T-cell (primary cell): ENCODE results near the gene INPP5J. TPM values are rescaled to one million over a fixed set of nuclear protein-coding genes. Genes with fewer than 3 reads are reported as not detected.

Experiments used
- ATAC-seq, 4 experiments: fragments of 200-7000 bp in 3 of 4; fragments of 150-1000 bp in 1 of 4; cut with Tn5 transposase; replicated peaks in 1 of 4; 1 replicate in 3 of 4; 2 replicates in 1 of 4; pipeline ENCODE4 v1.10.0; 2021; ENCODE audit warnings: moderate library complexity in 3 of 4, mild to moderate bottlenecking in 2 of 4, moderate number of reproducible peaks in 1 of 4
- CTCF ChIA-PET, 2 donors: fragments of 300-600 bp; sonication (Branson Sonifier 250); formaldehyde crosslinking; loops; one replicate each; lab custom pipeline; 2022; ENCODE audit warnings: antibody characterized with exemption in 2 of 2; lab: Charles Lee
- POLR2A ChIA-PET, 2 donors: fragments of 300-600 bp; sonication (Branson Sonifier 250); formaldehyde crosslinking; loops; one replicate each; lab custom pipeline; 2022; ENCODE audit warnings: antibody characterized with exemption in 2 of 2; lab: Charles Lee
- DNase-seq, 35 experiments: peaks; one replicate each; pipeline versions ENCODE4 v3.0.0 to v3.0.0-alpha.2; 2013 to 2023
- H3K27ac ChIP-seq: one replicate; pipeline ENCODE4 v1.5.1; 2013; ENCODE audit warnings: low read length
- H3K27me3 ChIP-seq, 2 experiments: replicated peaks in 1 of 2; 1 replicate in 1 of 2; 2 replicates in 1 of 2; pipeline versions ENCODE4 v1.6.1 to v1.7.0; 2013; ENCODE audit warnings: low read length in 1 of 2, mixed read lengths in 1 of 2; ENCODE audit not compliant: control insufficient read depth in 2 of 2, insufficient read depth in 2 of 2; ENCODE audit errors: extremely low read depth in 1 of 2
- H3K36me3 ChIP-seq, 2 donors: 1 replicate in 1 of 2; 2 replicates in 1 of 2; pipeline versions ENCODE4 v1.6.1 to v1.7.0; 2013; ENCODE audit warnings: low read length in 1 of 2; ENCODE audit not compliant: control insufficient read depth in 2 of 2, insufficient read depth in 1 of 2; ENCODE audit errors: extremely low read depth in 1 of 2
- H3K4me1 ChIP-seq, 2 experiments: 1 replicate in 1 of 2; 2 replicates in 1 of 2; pipeline versions ENCODE4 v1.6.1 to v1.7.0; 2013; ENCODE audit warnings: low read length in 2 of 2, mixed read lengths in 1 of 2; ENCODE audit not compliant: insufficient read depth in 2 of 2, control insufficient read depth in 1 of 2; ENCODE audit errors: extremely low read depth in 1 of 2
- H3K4me3 ChIP-seq, 2 donors: 1 replicate in 1 of 2; 2 replicates in 1 of 2; pipeline versions ENCODE4 v1.5.1 to v1.7.0; 2013; ENCODE audit warnings: mild to moderate bottlenecking in 2 of 2, low read length in 1 of 2, moderate library complexity in 1 of 2; ENCODE audit not compliant: control insufficient read depth in 1 of 2; ENCODE audit errors: extremely low read depth in 1 of 2
- H3K9me3 ChIP-seq: 2 replicates; pipeline ENCODE4 v1.7.0; 2013
- H3K27ac Mint-ChIP-seq, 2 donors: one replicate each; pipeline ENCODE4 v1.8.0; 2020 to 2021; ENCODE audit warnings: mild to moderate bottlenecking in 2 of 2, mixed read lengths in 2 of 2
- H3K27me3 Mint-ChIP-seq, 2 donors: one replicate each; pipeline ENCODE4 v1.8.0; 2021 to 2022; ENCODE audit warnings: mixed read lengths in 2 of 2
- H3K36me3 Mint-ChIP-seq: one replicate; pipeline ENCODE4 v1.8.0; 2021; ENCODE audit warnings: mixed read lengths
- H3K4me1 Mint-ChIP-seq, 3 donors: one replicate each; pipeline ENCODE4 v1.8.0; 2020 to 2022; ENCODE audit warnings: mixed read lengths in 3 of 3, mild to moderate bottlenecking in 1 of 3
- H3K4me3 Mint-ChIP-seq, 3 donors: one replicate each; pipeline ENCODE4 v1.8.0; 2020 to 2022; ENCODE audit warnings: mild to moderate bottlenecking in 3 of 3, mixed read lengths in 3 of 3, moderate library complexity in 3 of 3
- H3K9me3 Mint-ChIP-seq, 3 donors: one replicate each; pipeline ENCODE4 v1.8.0; 2020 to 2022; ENCODE audit warnings: mixed read lengths in 3 of 3
- WGBS: methylation state at CpG from one replicate; pipeline ENCODE4 v1.1.5; 2013; ENCODE audit warnings: missing lambda C conversion rate; ENCODE audit not compliant: insufficient coverage; 5-methylcytosine and 5-hydroxymethylcytosine counted together
- total RNA-seq, 35 experiments: library from RNA in 6 of 35; stranded (reverse) in 6 of 35; fragments of 120-200 nt in 1 of 35; gene quantifications; one replicate each; pipeline versions ENCODE4 v1.2.1 to v1.2.4 and lab custom pipeline; 2013 to 2026

Gene INPP5J
- total RNA-seq, 5 donors from 2014 or later (not counting 1 experiment from before 2014, with no cell fraction given): 0.23 to 1.1 (median 0.35) TPM

DNA sequence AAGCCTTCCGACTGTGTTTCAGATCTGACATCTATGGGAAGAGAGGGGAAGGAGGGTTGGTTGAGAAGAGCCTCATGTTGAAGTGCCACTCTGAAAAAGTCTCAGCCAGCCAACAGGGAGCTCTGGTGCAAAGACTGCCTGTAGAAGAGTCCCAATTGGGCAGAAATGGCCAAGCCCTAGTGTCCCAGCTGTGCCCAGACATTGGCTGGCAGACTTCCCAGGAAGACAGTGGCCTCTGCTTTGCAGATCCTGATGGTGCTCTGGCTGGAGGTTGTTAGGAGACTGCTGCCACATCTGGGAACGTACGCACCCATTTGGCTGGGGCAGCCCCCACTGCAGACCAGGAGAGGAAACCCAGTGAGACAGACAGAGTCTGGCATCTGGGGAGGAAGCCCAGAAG is 20.8 kb downstream of the INPP5J start:
- H3K4me3 ChIP-seq: no peak overlapping the region
- ChIA-PET CTCF (no interaction called here), POLR2A (no interaction called here)
- no peak for DNase-seq
- 92% methylated on average over 3 of the region's 3 CpGs for WGBS
- Mint-ChIP-seq H3K4me1 (no peaks in the 10 kb centered on the region), H3K4me3 (no peak overlapping the region), H3K9me3 (peaks cover 0 to 9% (median 9%) of the 10 kb centered on the region in 3 donors), H3K27me3 (peaks cover 2 to 4% of the 10 kb centered on the region in 2 donors), H3K36me3 (no peaks in the 10 kb centered on the region), H3K27ac (no peak overlapping the region)
- peaks cover 0 to 18% of the 10 kb centered on the region in 2 experiments for H3K27me3 ChIP-seq
- no peak for ATAC-seq
- no peaks in the 10 kb centered on the region for H3K36me3 ChIP-seq
- no peaks in the 10 kb centered on the region for H3K9me3 ChIP-seq
- H3K27ac ChIP-seq: no peak overlapping the region
- no peaks in the 10 kb centered on the region for H3K4me1 ChIP-seq

DNA sequence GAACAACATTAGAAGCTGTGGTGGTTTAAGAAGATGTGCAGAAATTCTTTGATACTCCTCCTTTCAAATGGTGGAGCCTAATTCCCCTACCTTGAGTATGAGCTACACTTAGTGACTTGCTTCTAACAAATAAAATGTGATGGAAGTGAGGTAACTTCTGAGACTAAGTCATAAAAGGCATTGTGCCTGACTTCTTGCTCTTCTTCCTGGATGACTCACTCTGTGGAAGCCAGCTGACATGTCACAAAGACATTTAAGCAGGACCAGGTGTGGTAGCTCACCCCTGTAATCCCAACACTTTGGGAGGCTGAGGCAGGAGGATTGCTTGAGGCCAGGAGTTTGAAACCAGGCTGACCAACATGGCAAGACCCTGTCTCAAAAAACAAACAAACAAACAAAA is 21.5 kb downstream of the INPP5J start:
- Histone ChIP-seq H3K36me3 (no peaks in the 10 kb centered on the region), H3K4me1 (no peaks in the 10 kb centered on the region), H3K4me3 (no peak overlapping the region), H3K27me3 (peaks cover 0 to 16% of the 10 kb centered on the region in 2 experiments), H3K27ac (no peak overlapping the region), H3K9me3 (no peaks in the 10 kb centered on the region)
- ChIA-PET CTCF (interaction anchor here in 1 of 2 donors (0.6 kb wide), 1 partner anchor 88 kb away, joined by 9 read pairs; no protein-coding TSS in a partner anchor), POLR2A (no interaction called here)
- Mint-ChIP-seq H3K4me1 (no peaks in the 10 kb centered on the region), H3K36me3 (no peaks in the 10 kb centered on the region), H3K27ac (no peak overlapping the region), H3K9me3 (peaks cover 0 to 9% (median 9%) of the 10 kb centered on the region in 3 donors), H3K27me3 (peaks cover 2 to 5% of the 10 kb centered on the region in 2 donors), H3K4me3 (no peak overlapping the region)
- DNase-seq: no peak
- ATAC-seq: no peak

DNA sequence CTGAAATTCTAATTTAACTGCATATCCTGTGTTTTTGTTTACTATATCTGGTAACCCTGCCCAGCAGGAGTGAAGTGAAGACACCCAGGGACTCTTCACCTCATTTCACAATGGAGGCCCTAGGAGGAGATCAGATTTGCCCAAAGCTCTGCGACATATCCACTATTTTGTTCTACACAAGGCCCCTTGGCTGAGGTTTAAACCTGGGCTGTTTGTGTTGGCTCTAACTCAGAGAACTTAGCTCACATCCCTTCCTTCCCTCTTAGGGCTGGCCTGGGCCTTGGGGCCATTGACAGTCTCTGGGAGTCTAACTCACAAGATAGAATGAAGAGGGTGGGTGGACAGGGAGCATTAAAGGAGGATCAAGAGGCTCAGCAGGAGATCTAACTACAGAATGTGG is 25.7 kb downstream of the INPP5J start:
- H3K9me3 Mint-ChIP-seq: peaks cover 0 to 9% (median 9%) of the 10 kb centered on the region in 3 donors
- ChIA-PET POLR2A (no interaction called here), CTCF (interaction anchor here in 1 of 2 donors (0.6 to 0.7 kb wide), 2 partner anchors 33 to 59 kb away, joined by 3 read pairs; no protein-coding TSS in a partner anchor)
- H3K4me3 Mint-ChIP-seq: no peak overlapping the region
- WGBS: 100% methylated on average over 1 of the region's 1 CpG
- H3K36me3 ChIP-seq: no peaks in the 10 kb centered on the region
- no peaks in the 10 kb centered on the region for H3K36me3 Mint-ChIP-seq
- H3K27ac Mint-ChIP-seq: no peak overlapping the region
- H3K4me1 Mint-ChIP-seq: no peaks in the 10 kb centered on the region
- H3K27me3 Mint-ChIP-seq: peaks cover 8 to 9% of the 10 kb centered on the region in 2 donors
- ATAC-seq: no peak
- no peak for DNase-seq
- peaks cover 0 to 11% of the 10 kb centered on the region in 2 experiments for H3K27me3 ChIP-seq
- H3K9me3 ChIP-seq: no peaks in the 10 kb centered on the region
- H3K4me3 ChIP-seq: no peak overlapping the region
- no peak overlapping the region for H3K27ac ChIP-seq
- no peaks in the 10 kb centered on the region for H3K4me1 ChIP-seq

DNA sequence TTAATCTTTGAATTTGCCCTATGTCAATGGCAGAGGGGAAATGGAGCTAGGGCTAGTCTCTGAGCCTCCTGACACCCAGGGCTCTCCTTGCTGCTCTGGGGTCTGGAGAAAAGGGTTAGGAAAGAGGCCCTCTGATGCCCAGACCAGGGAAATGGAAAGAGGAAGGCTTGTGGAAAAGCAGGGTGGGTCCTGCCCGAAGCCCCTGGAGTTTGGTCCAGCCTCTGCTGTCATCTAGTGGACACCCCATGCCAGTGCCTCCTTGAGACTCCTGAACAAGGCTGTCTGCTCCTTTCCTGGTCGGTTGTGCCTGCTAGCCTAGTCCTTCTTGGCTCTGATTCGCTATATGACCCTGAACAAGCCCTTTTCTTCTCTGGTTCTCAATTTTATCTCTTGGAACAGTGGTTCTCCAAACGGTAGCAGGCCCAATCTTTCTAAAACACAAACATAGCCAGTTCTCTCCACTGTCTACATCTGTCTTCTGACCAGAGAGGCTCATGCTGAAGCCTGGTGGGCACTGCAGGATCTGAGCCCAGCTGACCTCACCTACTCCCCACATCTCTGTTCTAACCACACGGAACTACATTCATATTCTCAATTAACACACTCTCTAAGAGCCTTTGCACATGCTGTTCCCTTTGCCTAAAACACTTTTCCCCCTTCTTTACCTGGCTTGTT is 26.3 kb downstream of the INPP5J start:
- H3K27me3 ChIP-seq: peaks cover 0 to 12% of the 10 kb centered on the region in 2 experiments
- H3K9me3 ChIP-seq: no peaks in the 10 kb centered on the region
- H3K36me3 ChIP-seq: no peaks in the 10 kb centered on the region
- Mint-ChIP-seq H3K36me3 (no peaks in the 10 kb centered on the region), H3K4me1 (no peaks in the 10 kb centered on the region), H3K4me3 (no peak overlapping the region), H3K27me3 (peaks cover 8 to 9% of the 10 kb centered on the region in 2 donors), H3K9me3 (peaks cover 0 to 9% (median 9%) of the 10 kb centered on the region in 3 donors), H3K27ac (no peak overlapping the region)
- H3K27ac ChIP-seq: no peak overlapping the region
- ChIA-PET POLR2A (no interaction called here), CTCF (interaction anchor here in 1 of 2 donors (0.6 to 0.7 kb wide), 2 partner anchors 33 to 58 kb away, joined by 3 read pairs; no protein-coding TSS in a partner anchor)
- H3K4me3 ChIP-seq: no peak overlapping the region
- H3K4me1 ChIP-seq: no peaks in the 10 kb centered on the region
- DNase-seq (peak in 12 of 35 experiments; percentile 3 to 44 (median 12)), ATAC-seq (peak in 2 of 4 experiments; percentile 51 to 67)
- 16% methylated on average over 4 of the region's 5 CpGs for WGBS

DNA sequence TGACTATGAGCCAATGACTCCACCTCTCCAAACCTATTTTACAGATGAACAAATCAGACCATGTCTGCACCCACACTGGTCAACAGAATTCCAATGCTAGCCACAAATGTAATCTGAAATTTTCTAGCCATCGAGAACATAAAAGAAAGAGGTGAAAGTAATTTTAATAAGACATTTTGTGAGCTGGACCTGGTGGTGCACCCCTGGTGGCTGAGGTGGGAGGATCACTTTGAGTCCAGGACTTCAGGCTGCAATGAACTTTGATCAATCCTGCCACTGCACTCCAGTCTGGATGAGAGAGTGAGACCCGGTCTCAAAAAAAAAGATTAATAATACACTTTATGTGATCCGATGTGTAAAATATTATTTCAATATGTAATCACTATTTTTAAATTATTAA is 27.8 kb downstream of the INPP5J start:
- ChIA-PET CTCF (interaction anchor here in 1 of 2 donors (0.6 kb wide), 1 partner anchor 96 kb away, joined by 4 read pairs; no protein-coding TSS in a partner anchor), POLR2A (no interaction called here)
- WGBS: 100% methylated on average over 1 of the region's 3 CpGs
- H3K27ac Mint-ChIP-seq: no peak overlapping the region
- DNase-seq (no peak), ATAC-seq (no peak)
- H3K27ac ChIP-seq: no peak overlapping the region
- H3K4me1 Mint-ChIP-seq: no peaks in the 10 kb centered on the region
- no peaks in the 10 kb centered on the region for H3K36me3 ChIP-seq
- no peaks in the 10 kb centered on the region for H3K9me3 ChIP-seq
- H3K4me1 ChIP-seq: no peaks in the 10 kb centered on the region
- no peaks in the 10 kb centered on the region for H3K36me3 Mint-ChIP-seq
- no peak overlapping the region for H3K4me3 Mint-ChIP-seq
- peaks cover 0 to 12% of the 10 kb centered on the region in 2 experiments for H3K27me3 ChIP-seq
- H3K9me3 Mint-ChIP-seq: peaks cover 0 to 3% (median 0%) of the 10 kb centered on the region in 3 donors
- no peak overlapping the region for H3K4me3 ChIP-seq
- peaks cover 8 to 9% of the 10 kb centered on the region in 2 donors for H3K27me3 Mint-ChIP-seq

DNA sequence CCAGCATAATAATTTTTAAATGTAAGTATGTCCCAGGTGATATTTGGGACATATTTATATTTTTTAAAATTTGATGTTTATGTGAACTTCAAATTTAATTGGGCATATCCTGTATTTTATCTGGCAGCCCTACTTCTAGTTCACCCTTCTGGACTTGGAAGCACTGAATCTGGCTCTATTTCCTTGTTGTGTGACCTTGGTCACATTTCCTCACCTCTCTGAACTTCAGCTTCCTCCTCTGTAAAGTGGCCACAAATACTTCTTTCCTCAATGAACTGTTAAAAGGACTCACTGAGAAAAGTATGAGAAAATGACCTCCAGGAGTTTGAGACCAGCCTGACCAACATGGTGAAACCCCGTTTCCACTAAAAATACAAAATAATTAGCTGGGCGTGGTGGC is 29.1 kb downstream of the INPP5J start:
- POLR2A ChIA-PET: no interaction called here
- no peak for ATAC-seq

More for the DNA sequence above, 29.1 kb downstream of the INPP5J start:
- H3K36me3 ChIP-seq: no peaks in the 10 kb centered on the region
- no peak for DNase-seq
- H3K4me1 ChIP-seq: no peaks in the 10 kb centered on the region
- peaks cover 0 to 12% of the 10 kb centered on the region in 2 experiments for H3K27me3 ChIP-seq
- peaks cover 0 to 3% (median 0%) of the 10 kb centered on the region in 3 donors for H3K9me3 Mint-ChIP-seq
- 100% methylated on average over 1 of the region's 2 CpGs for WGBS
- no peak overlapping the region for H3K27ac ChIP-seq
- H3K4me3 ChIP-seq: no peak overlapping the region
- H3K36me3 Mint-ChIP-seq: no peaks in the 10 kb centered on the region
- CTCF ChIA-PET: no interaction called here
- no peak overlapping the region for H3K4me3 Mint-ChIP-seq
- no peaks in the 10 kb centered on the region for H3K4me1 Mint-ChIP-seq
- no peaks in the 10 kb centered on the region for H3K9me3 ChIP-seq
- no peak overlapping the region for H3K27ac Mint-ChIP-seq
- H3K27me3 Mint-ChIP-seq: peaks cover 8 to 9% of the 10 kb centered on the region in 2 donors
